Measurements from ENCODE around the gene IL9.

DNA sequence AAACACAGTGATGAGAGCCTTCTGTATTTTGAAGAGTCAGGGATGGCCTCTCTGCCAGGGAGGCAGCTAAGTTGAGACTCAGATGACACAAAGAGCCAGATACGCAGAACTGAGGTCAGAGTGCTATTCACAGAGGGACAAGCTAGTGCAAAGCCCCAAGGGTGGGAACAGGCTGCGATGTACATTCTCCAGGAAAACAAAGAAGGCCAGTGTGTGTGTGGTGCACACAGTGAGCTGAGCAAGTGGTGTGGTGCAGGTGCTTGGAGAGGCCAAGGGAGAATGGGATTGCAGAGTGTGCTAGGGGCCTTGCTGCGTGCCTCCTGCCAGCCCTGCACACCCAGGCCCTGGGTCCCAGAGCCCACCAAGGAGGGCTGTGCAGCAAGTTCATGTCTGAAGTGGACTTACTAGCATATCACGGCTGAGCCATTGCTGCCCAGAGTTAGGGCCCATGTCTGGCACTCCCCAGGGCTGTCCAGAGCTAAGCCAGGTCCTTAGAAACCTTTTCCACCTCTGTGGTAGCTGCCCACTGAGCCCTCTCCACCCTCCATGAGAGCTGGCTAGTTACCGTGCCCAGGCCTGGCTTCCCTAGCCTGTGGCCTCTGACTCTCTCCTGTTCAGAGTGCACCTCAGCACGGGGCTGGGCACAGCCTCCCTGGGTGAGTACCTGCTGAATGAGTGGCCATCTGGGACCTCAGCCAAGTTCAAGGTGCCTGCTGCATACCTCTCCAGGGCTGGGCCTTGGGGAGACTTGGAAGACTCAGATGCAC, 51.9 kb downstream of the IL9 start:
- no peak for TF ChIP-seq POLR2A (IDR thresholded peaks at IDR 0.05)
- TF ChIP-seq, protein P1, sequence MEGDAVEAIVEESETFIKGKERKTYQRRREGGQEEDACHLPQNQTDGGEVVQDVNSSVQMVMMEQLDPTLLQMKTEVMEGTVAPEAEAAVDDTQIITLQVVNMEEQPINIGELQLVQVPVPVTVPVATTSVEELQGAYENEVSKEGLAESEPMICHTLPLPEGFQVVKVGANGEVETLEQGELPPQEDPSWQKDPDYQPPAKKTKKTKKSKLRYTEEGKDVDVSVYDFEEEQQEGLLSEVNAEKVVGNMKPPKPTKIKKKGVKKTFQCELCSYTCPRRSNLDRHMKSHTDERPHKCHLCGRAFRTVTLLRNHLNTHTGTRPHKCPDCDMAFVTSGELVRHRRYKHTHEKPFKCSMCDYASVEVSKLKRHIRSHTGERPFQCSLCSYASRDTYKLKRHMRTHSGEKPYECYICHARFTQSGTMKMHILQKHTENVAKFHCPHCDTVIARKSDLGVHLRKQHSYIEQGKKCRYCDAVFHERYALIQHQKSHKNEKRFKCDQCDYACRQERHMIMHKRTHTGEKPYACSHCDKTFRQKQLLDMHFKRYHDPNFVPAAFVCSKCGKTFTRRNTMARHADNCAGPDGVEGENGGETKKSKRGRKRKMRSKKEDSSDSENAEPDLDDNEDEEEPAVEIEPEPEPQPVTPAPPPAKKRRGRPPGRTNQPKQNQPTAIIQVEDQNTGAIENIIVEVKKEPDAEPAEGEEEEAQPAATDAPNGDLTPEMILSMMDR (IDR thresholded peaks at IDR 0.05), result no peak

Measured in lower leg skin (tissue), 3 donors.